Measurements from ENCODE around the gene MRTFA.

DNA sequence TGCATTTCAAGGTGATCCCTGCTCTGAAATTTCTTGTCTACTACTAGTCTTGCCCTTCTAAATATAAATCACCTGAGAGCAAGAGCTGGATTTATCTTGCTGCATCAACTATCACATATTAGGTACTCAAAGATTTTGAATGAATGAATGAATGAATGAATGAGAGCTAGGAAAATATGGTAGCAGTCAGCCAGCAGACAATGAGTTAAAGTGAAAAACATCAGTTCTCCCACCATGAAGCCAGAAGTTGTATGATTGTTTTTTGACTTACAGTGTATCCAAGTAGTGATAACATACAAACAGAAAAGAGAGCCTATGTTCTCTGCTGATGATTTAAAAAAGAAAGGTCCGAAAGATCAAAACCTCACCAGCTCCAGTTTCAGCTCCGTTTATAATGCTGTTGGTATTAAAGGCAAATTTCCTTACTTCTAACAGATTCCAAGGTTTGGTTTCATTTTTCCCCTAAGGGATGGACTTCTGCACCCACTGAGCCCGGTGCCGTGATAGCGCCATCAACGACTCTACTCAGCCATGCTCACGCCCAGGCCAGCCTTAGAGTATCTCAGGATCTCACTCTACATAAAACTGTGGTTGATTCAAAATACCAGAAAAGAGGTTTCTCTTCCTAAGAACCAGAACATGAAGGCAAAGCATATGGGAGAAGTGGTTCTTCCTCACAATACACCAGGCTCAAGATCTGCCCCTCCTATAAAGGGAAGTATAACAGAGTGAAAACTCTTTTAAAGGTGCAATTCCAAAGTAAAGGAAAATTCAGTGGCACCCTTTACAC is 174.1 kb downstream of the MRTFA start:
- TF ChIP-seq EP300 (IDR thresholded peaks at IDR 0.05) (no peak), POLR2A (IDR thresholded peaks at IDR 0.05) (no peak)
- TF ChIP-seq, protein P1, sequence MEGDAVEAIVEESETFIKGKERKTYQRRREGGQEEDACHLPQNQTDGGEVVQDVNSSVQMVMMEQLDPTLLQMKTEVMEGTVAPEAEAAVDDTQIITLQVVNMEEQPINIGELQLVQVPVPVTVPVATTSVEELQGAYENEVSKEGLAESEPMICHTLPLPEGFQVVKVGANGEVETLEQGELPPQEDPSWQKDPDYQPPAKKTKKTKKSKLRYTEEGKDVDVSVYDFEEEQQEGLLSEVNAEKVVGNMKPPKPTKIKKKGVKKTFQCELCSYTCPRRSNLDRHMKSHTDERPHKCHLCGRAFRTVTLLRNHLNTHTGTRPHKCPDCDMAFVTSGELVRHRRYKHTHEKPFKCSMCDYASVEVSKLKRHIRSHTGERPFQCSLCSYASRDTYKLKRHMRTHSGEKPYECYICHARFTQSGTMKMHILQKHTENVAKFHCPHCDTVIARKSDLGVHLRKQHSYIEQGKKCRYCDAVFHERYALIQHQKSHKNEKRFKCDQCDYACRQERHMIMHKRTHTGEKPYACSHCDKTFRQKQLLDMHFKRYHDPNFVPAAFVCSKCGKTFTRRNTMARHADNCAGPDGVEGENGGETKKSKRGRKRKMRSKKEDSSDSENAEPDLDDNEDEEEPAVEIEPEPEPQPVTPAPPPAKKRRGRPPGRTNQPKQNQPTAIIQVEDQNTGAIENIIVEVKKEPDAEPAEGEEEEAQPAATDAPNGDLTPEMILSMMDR (IDR thresholded peaks at IDR 0.05) = no peak
